Measurements from ENCODE around the gene DNAH3. TPM values are rescaled to one million over a fixed set of nuclear protein-coding genes. Genes with fewer than 3 reads are reported as not detected.
"Not testable (repeated sequence)": the region's sequence is repeated elsewhere in the genome, so short reads cannot be mapped to it uniquely, and the experiment has no call there.

Gene DNAH3
- total RNA-seq, 2 donors from 2014 or later, result 0.02 TPM; not detected in 1

GRCh38 chr16:20949660-20950059 is 201.0 kb downstream of the DNAH3 start:
- Mint-ChIP-seq H3K9me3 (no peaks in the 10 kb centered on the region), H3K36me3 (ENCODE audit: insufficient read depth in 2 of 2) (no peaks in the 10 kb centered on the region), H3K27ac (no peak overlapping the region), H3K4me3 (no peak overlapping the region), H3K4me1 (ENCODE audit: low read depth) (peaks cover 13% of the 10 kb centered on the region), H3K27me3 (ENCODE audit: low read depth) (no peaks in the 10 kb centered on the region)
- DNase-seq (no peak), ATAC-seq (replicated peaks in 1 of 2) (no peak)

GRCh38 chr16:20948444-20948843 is 202.2 kb downstream of the DNAH3 start:
- no peak for DNase-seq
- Mint-ChIP-seq H3K36me3 (ENCODE audit: insufficient read depth in 2 of 2) (no peaks in the 10 kb centered on the region), H3K9me3 (no peaks in the 10 kb centered on the region), H3K27me3 (ENCODE audit: low read depth) (no peaks in the 10 kb centered on the region), H3K4me1 (ENCODE audit: low read depth) (peaks cover 25% of the 10 kb centered on the region), H3K27ac (no peak overlapping the region), H3K4me3 (no peak overlapping the region)
- no peak for ATAC-seq (replicated peaks in 1 of 2)

- no peaks in the 10 kb centered on the region for H3K36me3 Mint-ChIP-seq (ENCODE audit: insufficient read depth in 2 of 2)
- no peak for DNase-seq
- H3K27ac Mint-ChIP-seq, result peak overlapping the region; percentile 39
Measured at GRCh38 chr16:20946015-20946629, 204.5 kb downstream of the DNAH3 start.

GRCh38 chr16:20945575-20945875 is 205.1 kb downstream of the DNAH3 start:
- ATAC-seq (replicated peaks in 1 of 2); H3K9me3 Mint-ChIP-seq; H3K36me3 Mint-ChIP-seq (ENCODE audit: insufficient read depth in 2 of 2); H3K4me3 Mint-ChIP-seq; DNase-seq; H3K27me3 Mint-ChIP-seq (ENCODE audit: low read depth): not testable (repeated sequence)
- Mint-ChIP-seq H3K27ac (peak overlapping the region; percentile 39), H3K4me1 (ENCODE audit: low read depth) (peaks cover 48% of the 10 kb centered on the region)

More at GRCh38 chr16:20946015-20946629, 204.5 kb downstream of the DNAH3 start:
- Mint-ChIP-seq H3K4me1 (ENCODE audit: low read depth) (peaks cover 42% of the 10 kb centered on the region), H3K4me3 (no peak overlapping the region), H3K9me3 (no peaks in the 10 kb centered on the region), H3K27me3 (ENCODE audit: low read depth) (no peaks in the 10 kb centered on the region)
- ATAC-seq (replicated peaks in 1 of 2), result no peak

GRCh38 chr16:20944861-20945574 is 205.6 kb downstream of the DNAH3 start:
- DNase-seq (peak; percentile 73 to 78), ATAC-seq (replicated peaks in 1 of 2) (peak; percentile 84 to 86)
- H3K4me3 Mint-ChIP-seq, result peak overlapping the region in 1 of 2 donors; percentile 58
- peaks cover 53% of the 10 kb centered on the region for H3K4me1 Mint-ChIP-seq (ENCODE audit: low read depth)
- H3K36me3 Mint-ChIP-seq (ENCODE audit: insufficient read depth in 2 of 2), result no peaks in the 10 kb centered on the region
- H3K27me3 Mint-ChIP-seq (ENCODE audit: low read depth), result no peaks in the 10 kb centered on the region
- peak overlapping the region; percentile 51 for H3K27ac Mint-ChIP-seq
- H3K9me3 Mint-ChIP-seq, result no peaks in the 10 kb centered on the region

GRCh38 chr16:20942256-20942655 is 208.4 kb downstream of the DNAH3 start:
- Mint-ChIP-seq H3K27ac (no peak overlapping the region), H3K4me1 (ENCODE audit: low read depth) (peaks cover 77% of the 10 kb centered on the region)

GRCh38 chr16:20941636-20941926 is 209.1 kb downstream of the DNAH3 start:
- H3K4me1 Mint-ChIP-seq (ENCODE audit: low read depth), result peaks cover 77% of the 10 kb centered on the region
- no peaks in the 10 kb centered on the region for H3K36me3 Mint-ChIP-seq (ENCODE audit: insufficient read depth in 2 of 2)
- ATAC-seq (replicated peaks in 1 of 2), result no peak
- peaks cover 5% of the 10 kb centered on the region for H3K27me3 Mint-ChIP-seq (ENCODE audit: low read depth)
- no peak overlapping the region for H3K4me3 Mint-ChIP-seq
- no peak for DNase-seq
- H3K9me3 Mint-ChIP-seq, result no peaks in the 10 kb centered on the region
- no peak overlapping the region for H3K27ac Mint-ChIP-seq

More at GRCh38 chr16:20942256-20942655, 208.4 kb downstream of the DNAH3 start:
- Mint-ChIP-seq H3K27me3 (ENCODE audit: low read depth) (no peaks in the 10 kb centered on the region), H3K36me3 (ENCODE audit: insufficient read depth in 2 of 2) (no peaks in the 10 kb centered on the region), H3K4me3 (no peak overlapping the region), H3K9me3 (no peaks in the 10 kb centered on the region)
- ATAC-seq (replicated peaks in 1 of 2) (no peak), DNase-seq (no peak)

- Mint-ChIP-seq H3K27ac (no peak overlapping the region), H3K9me3 (no peaks in the 10 kb centered on the region), H3K36me3 (ENCODE audit: insufficient read depth in 2 of 2) (no peaks in the 10 kb centered on the region), H3K4me3 (no peak overlapping the region), H3K4me1 (ENCODE audit: low read depth) (peaks cover 77% of the 10 kb centered on the region), H3K27me3 (ENCODE audit: low read depth) (peaks cover 6% of the 10 kb centered on the region)
- ATAC-seq (replicated peaks in 1 of 2), result peak; percentile 17 to 25
- peak in 1 of 2 donors; percentile 32 for DNase-seq
Measured at GRCh38 chr16:20940871-20941635, 209.6 kb downstream of the DNAH3 start.

- no peaks in the 10 kb centered on the region for H3K36me3 Mint-ChIP-seq (ENCODE audit: insufficient read depth in 2 of 2)
- H3K27me3 Mint-ChIP-seq (ENCODE audit: low read depth), result peaks cover 17% of the 10 kb centered on the region
- no peaks in the 10 kb centered on the region for H3K9me3 Mint-ChIP-seq
- DNase-seq, result peak; percentile 12 to 30
- peaks cover 64% of the 10 kb centered on the region for H3K4me1 Mint-ChIP-seq (ENCODE audit: low read depth)
- peak; percentile 43 to 59 for ATAC-seq (replicated peaks in 1 of 2)
- H3K4me3 Mint-ChIP-seq, result peak overlapping the region in 1 of 2 donors; percentile 59
- no peak overlapping the region for H3K27ac Mint-ChIP-seq
Measured at GRCh38 chr16:20939611-20940010, 211.0 kb downstream of the DNAH3 start.

- ATAC-seq (replicated peaks in 1 of 2), result peak; percentile 84 to 85
- H3K36me3 Mint-ChIP-seq (ENCODE audit: insufficient read depth in 2 of 2), result no peaks in the 10 kb centered on the region
- no peaks in the 10 kb centered on the region for H3K9me3 Mint-ChIP-seq
- peak overlapping the region; percentile 69 for H3K27ac Mint-ChIP-seq
- DNase-seq, result peak; percentile 26 to 40
- peak overlapping the region; percentile 52 to 69 for H3K4me3 Mint-ChIP-seq
- H3K27me3 Mint-ChIP-seq (ENCODE audit: low read depth), result peaks cover 17% of the 10 kb centered on the region
- H3K4me1 Mint-ChIP-seq (ENCODE audit: low read depth), result peaks cover 52% of the 10 kb centered on the region
Measured at GRCh38 chr16:20938426-20938825, 212.2 kb downstream of the DNAH3 start.

- no peak for ATAC-seq (replicated peaks in 1 of 2)
- DNase-seq, result no peak
- Mint-ChIP-seq H3K4me3 (no peak overlapping the region), H3K9me3 (no peaks in the 10 kb centered on the region), H3K27ac (peak overlapping the region; percentile 75), H3K36me3 (ENCODE audit: insufficient read depth in 2 of 2) (no peaks in the 10 kb centered on the region), H3K4me1 (ENCODE audit: low read depth) (peaks cover 47% of the 10 kb centered on the region), H3K27me3 (ENCODE audit: low read depth) (peaks cover 17% of the 10 kb centered on the region)
Measured at GRCh38 chr16:20937736-20938135, 212.9 kb downstream of the DNAH3 start.

- no peaks in the 10 kb centered on the region for H3K36me3 Mint-ChIP-seq (ENCODE audit: insufficient read depth in 2 of 2)
- H3K27ac Mint-ChIP-seq, result no peak overlapping the region
- DNase-seq (no peak), ATAC-seq (replicated peaks in 1 of 2) (no peak)
- no peaks in the 10 kb centered on the region for H3K9me3 Mint-ChIP-seq
- H3K4me1 Mint-ChIP-seq (ENCODE audit: low read depth), result peaks cover 10% of the 10 kb centered on the region
- no peak overlapping the region for H3K4me3 Mint-ChIP-seq
- peaks cover 17% of the 10 kb centered on the region for H3K27me3 Mint-ChIP-seq (ENCODE audit: low read depth)
Measured at GRCh38 chr16:20933589-20933988, 217.1 kb downstream of the DNAH3 start.

- peaks cover 11% of the 10 kb centered on the region for H3K27me3 Mint-ChIP-seq (ENCODE audit: low read depth)
- DNase-seq (no peak), ATAC-seq (replicated peaks in 1 of 2) (no peak)
- H3K4me1 Mint-ChIP-seq (ENCODE audit: low read depth), result no peaks in the 10 kb centered on the region
- H3K9me3 Mint-ChIP-seq, result no peaks in the 10 kb centered on the region
- H3K27ac Mint-ChIP-seq, result no peak overlapping the region
- no peak overlapping the region for H3K4me3 Mint-ChIP-seq
- H3K36me3 Mint-ChIP-seq (ENCODE audit: insufficient read depth in 2 of 2), result no peaks in the 10 kb centered on the region
Measured at GRCh38 chr16:20931066-20931600, 219.5 kb downstream of the DNAH3 start.
